ENCODE results near the gene CHN2. TPM values are rescaled to one million over a fixed set of nuclear protein-coding genes. Genes with fewer than 3 reads are reported as not detected.

CHN2 gene
- total RNA-seq, 6 experiments from 2014 or later, result not detected

- Mint-ChIP-seq H3K9me3 (no peaks in the 10 kb centered on the region), H3K27ac (no peak overlapping the region), H3K27me3 (ENCODE audit: insufficient read depth) (peaks cover 5% of the 10 kb centered on the region), H3K4me1 (ENCODE audit: low read depth) (no peaks in the 10 kb centered on the region), H3K4me3 (no peak overlapping the region), H3K36me3 (ENCODE audit: low read depth) (no peaks in the 10 kb centered on the region)
- no peak for DNase-seq
- no peak for TF ChIP-seq CTCF (IDR thresholded peaks at IDR 0.05)
These were observed 189.7 kb downstream of the CHN2 start for GRCh38 chr7:29384277-29384676.

GRCh38 chr7:29385214-29385814 lies 190.7 kb downstream of the CHN2 start:
- Mint-ChIP-seq H3K4me1 (ENCODE audit: low read depth) (no peaks in the 10 kb centered on the region), H3K27me3 (ENCODE audit: insufficient read depth) (peaks cover 5% of the 10 kb centered on the region), H3K36me3 (ENCODE audit: low read depth) (no peaks in the 10 kb centered on the region), H3K27ac (no peak overlapping the region), H3K4me3 (no peak overlapping the region), H3K9me3 (no peaks in the 10 kb centered on the region)
- no peak for TF ChIP-seq CTCF (IDR thresholded peaks at IDR 0.05)
- DNase-seq, result no peak

- no peak for DNase-seq
- Mint-ChIP-seq H3K9me3 (no peaks in the 10 kb centered on the region), H3K36me3 (ENCODE audit: low read depth) (no peaks in the 10 kb centered on the region), H3K4me1 (ENCODE audit: low read depth) (no peaks in the 10 kb centered on the region), H3K27ac (no peak overlapping the region), H3K4me3 (no peak overlapping the region), H3K27me3 (ENCODE audit: insufficient read depth) (peaks cover 5% of the 10 kb centered on the region)
- TF ChIP-seq CTCF (IDR thresholded peaks at IDR 0.05), result no peak
These were observed 191.7 kb downstream of the CHN2 start for GRCh38 chr7:29386196-29386765.

GRCh38 chr7:29391262-29391661 lies 196.7 kb downstream of the CHN2 start:
- no peak for TF ChIP-seq CTCF (IDR thresholded peaks at IDR 0.05)
- Mint-ChIP-seq H3K9me3 (no peaks in the 10 kb centered on the region), H3K4me3 (no peak overlapping the region), H3K36me3 (ENCODE audit: low read depth) (no peaks in the 10 kb centered on the region), H3K27me3 (ENCODE audit: insufficient read depth) (0 out of 2 replicates have a peak, but pooled peaks cover 2% of the 10 kb centered on the region), H3K4me1 (ENCODE audit: low read depth) (no peaks in the 10 kb centered on the region), H3K27ac (no peak overlapping the region)
- no peak for DNase-seq

GRCh38 chr7:29394321-29394720 lies 199.7 kb downstream of the CHN2 start:
- no peak for DNase-seq
- Mint-ChIP-seq H3K27me3 (ENCODE audit: insufficient read depth) (peaks cover 10% of the 10 kb centered on the region), H3K27ac (no peak overlapping the region), H3K36me3 (ENCODE audit: low read depth) (no peaks in the 10 kb centered on the region), H3K9me3 (no peaks in the 10 kb centered on the region), H3K4me3 (no peak overlapping the region), H3K4me1 (ENCODE audit: low read depth) (no peaks in the 10 kb centered on the region)
- TF ChIP-seq CTCF (IDR thresholded peaks at IDR 0.05), result no peak

All from HFFc6 (cell line).